PC-3 (cell line): ENCODE measurements around the gene CARNS1. TPM values are rescaled to one million over a fixed set of nuclear protein-coding genes. Genes with fewer than 3 reads are reported as not detected.

Experiments
- ATAC-seq: fragments of 200-7000 bp; cut with Tn5 transposase; 2 replicates; pipeline ENCODE4 v1.9.1; 2020; ENCODE audit warnings: mild to moderate bottlenecking, moderate library complexity
- BruUV-seq: library from RNA; stranded (reverse); fragments of 400-500 nt; replicated peaks from 2 replicates; lab custom pipeline; 2021; lab: Mats Ljungman, UMichigan
- CTCF ChIA-PET: fragments of 300-600 bp; sonication (Branson Sonifier 250); formaldehyde crosslinking; loops from one replicate; lab custom pipeline; 2022; ENCODE audit warnings: antibody characterized with exemption; lab: Charles Lee
- POLR2A ChIA-PET: fragments of 300-600 bp; sonication (Branson Sonifier 250); formaldehyde crosslinking; loops from one replicate; lab custom pipeline; 2022; ENCODE audit warnings: antibody characterized with exemption; ENCODE audit not compliant: unreplicated experiment; lab: Charles Lee
- DNase-seq: peaks from one replicate; pipeline ENCODE4 v3.0.0-alpha.2; 2015
- H2AFZ ChIP-seq: fragments of 300-600 bp; sonication (generic); 2 replicates; pipeline ENCODE4 v1.6.0; 2016; ENCODE audit warnings: antibody characterized with exemption, low read length
- H3F3A ChIP-seq: fragments of 300-600 bp; sonication (generic); one replicate; pipeline ENCODE4 v1.6.0; 2017; ENCODE audit warnings: antibody characterized with exemption, low read length, control low read depth, mild to moderate bottlenecking; ENCODE audit not compliant: unreplicated experiment
- H3K27ac ChIP-seq: fragments of 300-600 bp; sonication (generic); 2 replicates; pipeline ENCODE4 v1.5.1; 2016; ENCODE audit warnings: mild to moderate bottlenecking, low read length
- H3K27me3 ChIP-seq: fragments of 300-600 bp; sonication (generic); 2 replicates; pipeline ENCODE4 v1.6.1; 2016; ENCODE audit warnings: low read length, mixed read lengths
- H3K36me3 ChIP-seq: fragments of 300-600 bp; sonication (generic); 2 replicates; pipeline ENCODE4 v1.6.1; 2016; ENCODE audit warnings: low read depth, mixed run types, low read length, mixed read lengths
- H3K4me1 ChIP-seq: fragments of 300-600 bp; sonication (generic); 2 replicates; pipeline ENCODE4 v1.5.1; 2016; ENCODE audit warnings: low read length; ENCODE audit not compliant: insufficient read depth
- H3K4me2 ChIP-seq: fragments of 300-600 bp; sonication (generic); 2 replicates; pipeline ENCODE4 v1.6.0; 2016; ENCODE audit warnings: low read length
- H3K4me3 ChIP-seq: fragments of 300-600 bp; sonication (generic); 2 replicates; pipeline ENCODE4 v1.5.1; 2016; ENCODE audit warnings: mild to moderate bottlenecking, low read length, mixed read lengths
- H3K79me2 ChIP-seq: fragments of 300-600 bp; sonication (generic); 2 replicates; pipeline ENCODE4 v1.6.1; 2017; ENCODE audit warnings: low read length, mixed read lengths
- H3K9ac ChIP-seq: fragments of 300-600 bp; sonication (generic); 2 replicates; pipeline ENCODE4 v1.6.0; 2016; ENCODE audit warnings: mild to moderate bottlenecking, low read length
- H3K9me2 ChIP-seq: fragments of 300-600 bp; sonication (generic); replicated peaks from 2 replicates; pipeline ENCODE4 v1.6.1; 2016; ENCODE audit warnings: mixed run types, low read length, mixed read lengths
- H3K9me3 ChIP-seq: fragments of 300-600 bp; sonication (generic); 2 replicates; pipeline ENCODE4 v1.6.1; 2016; ENCODE audit warnings: low read length, mixed read lengths
- H4K20me1 ChIP-seq: fragments of 300-600 bp; sonication (generic); 2 replicates; pipeline ENCODE4 v1.6.1; 2016; ENCODE audit warnings: low read length, mixed read lengths
- CTCF ChIP-seq: fragments of 300-600 bp; sonication (generic); conservative IDR thresholded peaks from 2 replicates; pipeline ENCODE4 v1.5.1; 2017; ENCODE audit warnings: antibody characterized with exemption, low read depth, mild to moderate bottlenecking, low read length
- EZH2 ChIP-seq: fragments of 300-600 bp; sonication (generic); IDR thresholded peaks from one replicate; pipeline ENCODE4 v1.6.1; 2017; ENCODE audit warnings: antibody characterized with exemption, mild to moderate bottlenecking, low read length; ENCODE audit not compliant: unreplicated experiment
- EZH2phosphoT487 ChIP-seq: fragments of 300-600 bp; sonication (generic); IDR thresholded peaks from 2 replicates; pipeline ENCODE4 v1.6.1; 2018; ENCODE audit warnings: mild to moderate bottlenecking, antibody characterized with exemption, low read length, borderline replicate concordance
- intact Hi-C: fragments of 100-400 bp; cut with micrococcal nuclease; formaldehyde crosslinking; loops from 2 replicates; pipeline ENCODE4 v1.9.0; 2023
- total RNA-seq: library from RNA; depleted of rRNA; stranded (reverse); fragments of >200 nt; gene quantifications from 2 replicates; pipeline ENCODE4 v1.2.3, GENCODE V29; 2014

CARNS1 gene
- total RNA-seq, 1 experiment from 2014 or later: 0.22 TPM

- no peak overlapping the region for H3K27ac ChIP-seq
- ChIA-PET POLR2A (interaction anchor here (0.5 kb wide), 1 partner anchor 12 kb away, joined by 4 read pairs; no protein-coding TSS in a partner anchor), CTCF (no interaction called here)
- H3K79me2 ChIP-seq: no peaks in the 10 kb centered on the region
- H3F3A ChIP-seq: no peaks in the 10 kb centered on the region
- DNase-seq (no peak), ATAC-seq (no peak)
- peaks cover 13% of the 10 kb centered on the region; the same call in 1 of the 2 replicates for H3K4me1 ChIP-seq
- no peaks in the 10 kb centered on the region for H4K20me1 ChIP-seq
- no peak for TF ChIP-seq CTCF
- TF ChIP-seq EZH2phosphoT487: no peak
- no peak for TF ChIP-seq EZH2
- no peak overlapping the region for H3K4me3 ChIP-seq
- H3K27me3 ChIP-seq: no peaks in the 10 kb centered on the region
- H3K36me3 ChIP-seq: no peaks in the 10 kb centered on the region
- no peak overlapping the region for H3K9ac ChIP-seq
- H3K4me2 ChIP-seq: no peak overlapping the region
- no TSS peak for BruUV-seq
- no peaks in the 10 kb centered on the region for H3K9me2 ChIP-seq
- H3K9me3 ChIP-seq: no peaks in the 10 kb centered on the region
- H2AFZ ChIP-seq: no peak overlapping the region
- intact Hi-C loops: no loop called here
Measured at GRCh38 chr11:67418476-67419281, 3.2 kb downstream of the CARNS1 start.

- BruUV-seq: TSS peak; percentile 45
- CTCF ChIA-PET: interaction anchor here (1.7 kb wide), 1 partner anchor 18 kb away, joined by 6 read pairs; the partner anchor contains the start of gene PPP1CA
- Histone ChIP-seq H3K79me2 (no peaks in the 10 kb centered on the region), H3K27me3 (no peaks in the 10 kb centered on the region), H3F3A (no peaks in the 10 kb centered on the region), H3K9me3 (no peaks in the 10 kb centered on the region), H3K4me1 (peaks cover 13% of the 10 kb centered on the region; the same call in 1 of the 2 replicates), H2AFZ (no peak overlapping the region), H3K36me3 (no peaks in the 10 kb centered on the region), H3K9ac (no peak overlapping the region), H3K27ac (no peak overlapping the region), H3K4me2 (no peak overlapping the region), H3K9me2 (no peaks in the 10 kb centered on the region), H3K4me3 (no peak overlapping the region), H4K20me1 (no peaks in the 10 kb centered on the region)
- POLR2A ChIA-PET: interaction anchor here (0.5 kb wide), 1 partner anchor 13 kb away, joined by 4 read pairs; no protein-coding TSS in a partner anchor
- intact Hi-C loops: no loop called here
- TF ChIP-seq CTCF (no peak), EZH2 (no peak), EZH2phosphoT487 (no peak)
- DNase-seq (no peak), ATAC-seq (no peak)
Measured at GRCh38 chr11:67419325-67420049, 4.0 kb downstream of the CARNS1 start.
